ENCODE results near the gene DCHS2. TPM values are rescaled to one million over a fixed set of nuclear protein-coding genes. Genes with fewer than 3 reads are reported as not detected.

DCHS2 gene
- polyA plus RNA-seq, 3 donors = not detected

DNA sequence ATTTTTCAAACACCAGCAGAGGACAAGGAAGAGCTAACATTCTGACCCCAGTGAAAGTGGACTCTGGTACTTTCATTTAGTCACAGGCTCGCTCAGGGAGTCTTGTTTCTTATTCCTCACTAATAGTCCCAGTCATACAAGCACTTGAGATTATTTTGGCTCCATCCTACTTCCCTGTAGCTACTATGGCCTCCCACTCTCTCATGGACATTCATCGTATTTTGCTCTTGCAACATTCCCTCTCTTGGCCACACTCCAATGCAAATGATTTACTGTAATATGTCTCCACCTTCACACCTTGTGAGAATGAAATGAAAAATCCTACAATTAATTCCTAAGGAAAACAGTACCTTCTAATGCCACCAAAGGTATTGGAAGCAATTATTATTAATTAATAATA is 37.3 kb upstream of the DCHS2 start:
- Histone ChIP-seq H3K4me3 (replicated peaks in 1 of 3; ENCODE audit: low read depth in 2 of 3, low read length in 3 of 3) (no peak overlapping the region), H3K27me3 (ENCODE audit: control insufficient read depth in 2 of 2, insufficient read depth in 2 of 2, low read length in 2 of 2) (no peaks in the 10 kb centered on the region), H3K4me1 (ENCODE audit: control insufficient read depth in 1 of 2, insufficient read depth in 2 of 2, low read length in 2 of 2) (peaks cover 0 to 5% of the 10 kb centered on the region in 2 donors), H3K79me2 (ENCODE audit: insufficient read depth, low read length) (no peaks in the 10 kb centered on the region), H3K4me2 (replicated peaks; ENCODE audit: extremely low read depth, low read length, poor library complexity, severe bottlenecking) (no peak overlapping the region), H4K20me1 (ENCODE audit: insufficient read depth, low read length) (no peaks in the 10 kb centered on the region), H3K27ac (ENCODE audit: low read depth in 1 of 2, low read length in 2 of 2) (no peak overlapping the region), H3K9me3 (replicated peaks in 1 of 2; ENCODE audit: control insufficient read depth in 1 of 2, insufficient read depth in 1 of 2, low read length in 2 of 2) (no peaks in the 10 kb centered on the region), H2AFZ (ENCODE audit: insufficient read depth, low read depth, low read length, poor library complexity, severe bottlenecking) (no peak overlapping the region), H3K36me3 (replicated peaks in 1 of 2; ENCODE audit: control insufficient read depth in 1 of 2, insufficient read depth in 2 of 2, low read length in 2 of 2) (no peaks in the 10 kb centered on the region), H3K9ac (ENCODE audit: insufficient read depth, low read length, poor library complexity, severe bottlenecking) (no peak overlapping the region)
- Mint-ChIP-seq H3K9me3 (peaks cover 0 to 4% (median 0%) of the 10 kb centered on the region in 7 donors), H3K4me3 (no peak overlapping the region), H3K4me1 (peaks cover 19% of the 10 kb centered on the region), H3K27me3 (ENCODE audit: low read depth in 3 of 3) (peaks cover 0 to 7% (median 2%) of the 10 kb centered on the region in 3 donors), H3K27ac (no peak overlapping the region), H3K36me3 (no peaks in the 10 kb centered on the region)
- intact Hi-C loops (cut with micrococcal nuclease) = no loop called here
- WGBS (ENCODE audit: insufficient coverage) = 100% methylated on average over 1 of the region's 2 CpGs
- no peak for TF ChIP-seq CTCF (IDR thresholded peaks at IDR 0.05)
- DNase-seq = no peak

- no peaks in the 10 kb centered on the region for H4K20me1 ChIP-seq (ENCODE audit: insufficient read depth, low read length)
- no peak overlapping the region for H3K9ac ChIP-seq (ENCODE audit: insufficient read depth, low read length, poor library complexity, severe bottlenecking)
- no peak overlapping the region for H3K4me2 ChIP-seq (replicated peaks; ENCODE audit: extremely low read depth, low read length, poor library complexity, severe bottlenecking)
- no peak overlapping the region for H3K27ac Mint-ChIP-seq
- H3K9me3 Mint-ChIP-seq = peaks cover 0 to 7% (median 0%) of the 10 kb centered on the region in 7 donors
- no peaks in the 10 kb centered on the region for H3K36me3 ChIP-seq (replicated peaks in 1 of 2; ENCODE audit: control insufficient read depth in 1 of 2, insufficient read depth in 2 of 2, low read length in 2 of 2)
- no peaks in the 10 kb centered on the region for H3K9me3 ChIP-seq (replicated peaks in 1 of 2; ENCODE audit: control insufficient read depth in 1 of 2, insufficient read depth in 1 of 2, low read length in 2 of 2)
- intact Hi-C loops (cut with micrococcal nuclease) = no loop called here
- no peak overlapping the region for H3K4me3 ChIP-seq (replicated peaks in 1 of 3; ENCODE audit: low read depth in 2 of 3, low read length in 3 of 3)
- no peaks in the 10 kb centered on the region for H3K36me3 Mint-ChIP-seq
- no peak overlapping the region for H3K4me3 Mint-ChIP-seq
- H3K27me3 ChIP-seq (ENCODE audit: control insufficient read depth in 2 of 2, insufficient read depth in 2 of 2, low read length in 2 of 2) = no peaks in the 10 kb centered on the region
- H3K79me2 ChIP-seq (ENCODE audit: insufficient read depth, low read length) = no peaks in the 10 kb centered on the region
- H3K27ac ChIP-seq (ENCODE audit: low read depth in 1 of 2, low read length in 2 of 2) = no peak overlapping the region
- DNase-seq = no peak
- H2AFZ ChIP-seq (ENCODE audit: insufficient read depth, low read depth, low read length, poor library complexity, severe bottlenecking) = no peak overlapping the region
- WGBS (ENCODE audit: insufficient coverage) = 80% methylated on average over 1 of the region's 4 CpGs
- peaks cover 0 to 5% of the 10 kb centered on the region in 2 donors for H3K4me1 ChIP-seq (ENCODE audit: control insufficient read depth in 1 of 2, insufficient read depth in 2 of 2, low read length in 2 of 2)
- H3K27me3 Mint-ChIP-seq (ENCODE audit: low read depth in 3 of 3) = peaks cover 0 to 6% (median 0%) of the 10 kb centered on the region in 3 donors
- TF ChIP-seq CTCF (IDR thresholded peaks at IDR 0.05) = no peak
- H3K4me1 Mint-ChIP-seq = peaks cover 19% of the 10 kb centered on the region
Measured at GRCh38 chr4:154527308-154527707, 35.7 kb upstream of the DCHS2 start.

Data from CD14-positive monocyte (primary cell).